Astrocyte of the cerebellum (primary cell): ENCODE data around the gene SCEL.
"Not testable (repeated sequence)": the region's sequence is repeated elsewhere in the genome, so short reads cannot be mapped to it uniquely, and the experiment has no call there.

Experiments used
- DNase-seq: peaks from one replicate; pipeline ENCODE4 v3.0.0-alpha.2; 2011; ENCODE audit warnings: low read depth
- H3K4me3 ChIP-seq: 2 replicates; pipeline ENCODE4 v1.5.1; 2011; ENCODE audit warnings: mild to moderate bottlenecking, low read depth, low read length, moderate library complexity
- in situ Hi-C: cut with HindIII; loops from 2 replicates; pipeline ENCODE4 v1.10.0; 2017; ENCODE audit warnings: low sequenced_read_pairs
- TF ChIP-seq, protein P1 (sequence below): IDR thresholded peaks from 2 replicates; pipeline ENCODE4 v1.5.1; 2012; ENCODE audit warnings: low read length, low read depth, moderate library complexity, mild to moderate bottlenecking; ENCODE audit errors: missing control alignments

The SCEL gene

DNA sequence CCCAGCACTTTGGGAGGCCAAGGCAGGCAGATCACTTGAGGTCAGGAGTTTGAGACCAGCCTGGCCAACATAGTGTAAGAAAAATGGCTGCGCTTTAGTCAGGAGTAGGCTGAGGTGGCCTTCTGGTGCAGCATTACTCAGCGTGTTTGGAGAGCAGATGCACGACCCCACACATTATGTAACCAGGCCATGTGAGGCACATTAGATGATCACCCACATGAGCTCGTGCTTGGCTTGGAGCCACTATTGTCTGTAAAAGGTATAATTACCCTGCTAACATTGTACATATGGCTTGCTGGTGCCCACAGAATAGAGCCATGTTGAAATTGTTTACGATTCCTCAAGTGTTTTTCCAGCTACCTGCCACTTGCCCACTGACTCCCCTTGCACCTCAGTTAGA, 24.0 kb upstream of the SCEL start:
- no peak for DNase-seq
- TF ChIP-seq, protein P1, sequence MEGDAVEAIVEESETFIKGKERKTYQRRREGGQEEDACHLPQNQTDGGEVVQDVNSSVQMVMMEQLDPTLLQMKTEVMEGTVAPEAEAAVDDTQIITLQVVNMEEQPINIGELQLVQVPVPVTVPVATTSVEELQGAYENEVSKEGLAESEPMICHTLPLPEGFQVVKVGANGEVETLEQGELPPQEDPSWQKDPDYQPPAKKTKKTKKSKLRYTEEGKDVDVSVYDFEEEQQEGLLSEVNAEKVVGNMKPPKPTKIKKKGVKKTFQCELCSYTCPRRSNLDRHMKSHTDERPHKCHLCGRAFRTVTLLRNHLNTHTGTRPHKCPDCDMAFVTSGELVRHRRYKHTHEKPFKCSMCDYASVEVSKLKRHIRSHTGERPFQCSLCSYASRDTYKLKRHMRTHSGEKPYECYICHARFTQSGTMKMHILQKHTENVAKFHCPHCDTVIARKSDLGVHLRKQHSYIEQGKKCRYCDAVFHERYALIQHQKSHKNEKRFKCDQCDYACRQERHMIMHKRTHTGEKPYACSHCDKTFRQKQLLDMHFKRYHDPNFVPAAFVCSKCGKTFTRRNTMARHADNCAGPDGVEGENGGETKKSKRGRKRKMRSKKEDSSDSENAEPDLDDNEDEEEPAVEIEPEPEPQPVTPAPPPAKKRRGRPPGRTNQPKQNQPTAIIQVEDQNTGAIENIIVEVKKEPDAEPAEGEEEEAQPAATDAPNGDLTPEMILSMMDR, result no peak
- H3K4me3 ChIP-seq, result no peak overlapping the region
- in situ Hi-C loops, result no loop called here

DNA sequence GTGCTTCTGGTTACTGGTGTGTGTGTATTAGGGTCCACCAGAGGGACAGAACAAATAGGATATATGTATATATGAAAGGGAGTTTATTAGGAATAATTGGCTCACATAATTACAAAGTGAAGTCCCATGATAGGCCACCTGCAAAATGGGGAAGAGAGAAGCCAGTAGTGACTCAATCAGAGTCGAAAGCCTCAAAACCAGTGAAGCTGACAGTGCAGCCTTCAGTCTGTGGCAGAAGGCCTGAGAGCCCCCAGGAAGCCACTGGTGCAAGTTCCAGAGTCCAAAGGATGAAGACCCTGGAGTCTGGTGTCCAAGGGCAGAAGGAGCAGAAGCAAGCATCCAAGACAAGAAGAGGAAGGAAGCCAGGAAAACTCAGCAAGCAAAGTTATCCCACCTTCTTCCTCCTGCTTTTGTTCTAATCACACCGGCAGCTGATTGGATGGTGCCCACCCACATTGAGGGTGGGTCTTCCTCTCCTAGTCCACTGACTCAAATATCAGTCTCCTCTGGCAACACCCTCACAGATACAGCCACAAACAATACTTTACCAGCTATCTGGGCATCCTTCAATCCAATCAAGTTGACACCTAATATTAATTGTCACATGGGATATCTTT, 21.7 kb upstream of the SCEL start:
- in situ Hi-C loops, result no loop called here
- no peak overlapping the region for H3K4me3 ChIP-seq
- TF ChIP-seq, protein P1, result no peak
- no peak for DNase-seq

DNA sequence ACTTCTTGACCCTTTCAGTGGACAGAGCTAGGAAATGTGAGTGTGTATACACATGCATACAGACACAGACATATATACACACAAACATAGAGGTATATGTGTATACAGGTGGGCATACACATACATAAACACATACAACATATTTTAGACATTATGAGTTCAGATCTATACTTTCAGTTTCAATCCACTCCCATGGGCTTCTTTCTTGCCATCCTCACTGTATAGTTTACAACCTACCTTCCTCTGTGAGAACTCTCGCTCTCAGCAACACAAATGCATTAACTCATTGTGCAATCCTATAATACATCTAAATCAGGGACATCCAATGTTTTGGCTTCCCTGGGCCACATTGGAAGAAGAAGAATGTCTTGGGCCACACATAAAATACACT, 21.2 kb upstream of the SCEL start:
- no peak overlapping the region for H3K4me3 ChIP-seq
- in situ Hi-C loops, result no loop called here

DNA sequence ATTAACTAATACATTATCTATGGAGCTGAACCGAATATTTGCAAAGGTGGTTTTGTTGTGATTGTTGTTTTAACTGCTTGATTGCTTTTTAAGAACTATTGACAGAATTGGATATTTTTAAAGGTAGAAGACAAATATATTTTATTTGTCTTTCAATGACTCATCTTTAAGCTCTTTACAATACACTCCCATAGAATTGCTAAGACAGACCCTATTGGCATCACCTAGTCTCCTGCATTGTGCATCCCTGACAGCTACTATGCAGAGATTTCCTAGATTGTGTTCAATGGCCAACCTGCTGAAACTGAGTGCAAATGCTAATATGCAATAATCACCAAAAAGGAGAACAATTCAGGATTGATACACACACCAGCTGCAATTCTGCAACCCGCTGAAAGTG, 19.7 kb upstream of the SCEL start:
- TF ChIP-seq, protein P1, result no peak
- in situ Hi-C loops, result no loop called here
- no peak for DNase-seq
- H3K4me3 ChIP-seq, result no peak overlapping the region

More for the DNA sequence above, 21.2 kb upstream of the SCEL start:
- TF ChIP-seq, protein P1, result no peak
- DNase-seq, result no peak

DNA sequence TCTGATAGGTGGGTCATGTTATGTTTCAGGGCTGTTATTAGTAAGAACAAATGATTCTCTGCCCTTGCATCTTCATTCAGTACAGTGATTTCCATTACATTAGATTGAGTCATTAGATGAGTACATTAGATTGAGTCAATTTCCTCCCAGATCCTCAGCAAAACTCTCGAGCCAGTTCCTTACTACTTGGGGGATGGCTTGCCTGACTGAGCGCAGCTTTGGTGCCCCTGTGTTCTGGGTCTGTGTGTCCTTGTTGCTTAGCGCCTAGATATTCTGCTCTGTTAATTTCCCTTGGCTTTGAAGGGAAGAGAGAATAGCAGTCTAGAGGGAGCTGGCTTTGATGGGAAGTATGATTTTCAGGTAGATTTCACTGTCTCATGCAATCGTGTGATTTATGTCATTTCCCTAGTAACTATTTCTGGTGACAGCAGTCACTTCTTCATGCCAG, 19.1 kb upstream of the SCEL start:
- in situ Hi-C loops, result no loop called here
- TF ChIP-seq, protein P1, result no peak
- no peak overlapping the region for H3K4me3 ChIP-seq
- no peak for DNase-seq

DNA sequence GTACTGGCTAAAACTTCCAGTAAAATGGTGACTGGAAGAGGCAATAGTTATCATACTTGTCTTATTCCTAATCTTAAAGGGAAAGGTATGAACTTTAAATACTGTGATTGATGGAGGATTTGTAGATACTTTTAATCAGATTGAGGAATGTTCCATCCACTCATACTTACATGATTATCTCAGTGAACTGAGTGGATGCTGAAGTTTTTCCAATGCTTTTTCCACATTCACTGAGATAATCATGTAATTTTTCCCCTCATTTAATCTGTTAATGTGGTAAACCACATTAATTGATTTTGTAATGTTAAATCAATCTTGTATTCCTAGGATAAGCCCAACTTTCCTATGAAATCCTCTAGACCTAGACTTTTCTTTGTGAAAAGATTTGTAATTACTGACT, 17.2 kb upstream of the SCEL start:
- in situ Hi-C loops, result no loop called here

DNA sequence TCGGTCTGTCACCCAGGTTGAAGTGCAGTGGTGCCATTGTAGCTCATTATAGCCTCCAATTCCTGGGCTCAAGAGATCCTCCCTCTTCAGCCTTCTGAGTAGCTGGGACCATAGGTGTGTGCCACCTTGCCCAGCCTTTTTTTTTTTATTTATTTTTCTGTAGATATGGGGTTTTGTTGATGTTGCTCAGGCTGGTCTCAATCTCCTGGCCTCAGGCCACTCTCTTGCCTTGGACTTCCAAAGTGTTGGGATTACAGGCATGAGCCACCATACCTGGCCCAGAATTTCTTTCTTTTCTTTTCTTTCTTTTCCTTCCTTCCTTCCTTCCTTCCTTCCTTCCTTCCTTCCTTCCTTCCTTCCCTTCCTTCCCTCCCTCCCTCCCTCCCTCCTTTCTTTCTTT, 16.1 kb upstream of the SCEL start:
- in situ Hi-C loops, DNase-seq, H3K4me3 ChIP-seq: not testable (repeated sequence)

More for the DNA sequence above, 17.2 kb upstream of the SCEL start:
- H3K4me3 ChIP-seq, result no peak overlapping the region
- TF ChIP-seq, protein P1, result no peak
- DNase-seq, result no peak
